RKO (cell line): Measurements from ENCODE around the gene MYO1E.
"Not testable (repeated sequence)": the region's sequence is repeated elsewhere in the genome, so short reads cannot be mapped to it uniquely, and the experiment has no call there.

Experiments
- DNase-seq: peaks from one replicate; pipeline ENCODE4 v3.0.0-alpha.2; 2016; ENCODE audit warnings: low spot score

Gene MYO1E

DNA sequence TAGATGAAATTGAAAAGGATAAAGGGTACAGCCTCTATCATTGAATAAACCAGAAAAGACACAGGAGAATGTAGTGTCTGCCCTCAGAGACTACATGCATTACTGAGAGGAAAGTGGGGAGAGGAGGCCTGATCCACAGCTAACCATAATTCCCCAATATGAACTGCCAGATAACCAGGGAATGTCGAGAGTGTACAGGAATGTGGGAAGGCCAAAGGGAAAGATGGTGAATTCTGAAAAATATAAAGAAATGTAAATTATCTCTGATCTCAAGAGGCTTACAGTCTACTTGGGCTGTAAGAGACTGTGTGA is 22.3 kb downstream of the MYO1E start:
- no peak for DNase-seq

DNA sequence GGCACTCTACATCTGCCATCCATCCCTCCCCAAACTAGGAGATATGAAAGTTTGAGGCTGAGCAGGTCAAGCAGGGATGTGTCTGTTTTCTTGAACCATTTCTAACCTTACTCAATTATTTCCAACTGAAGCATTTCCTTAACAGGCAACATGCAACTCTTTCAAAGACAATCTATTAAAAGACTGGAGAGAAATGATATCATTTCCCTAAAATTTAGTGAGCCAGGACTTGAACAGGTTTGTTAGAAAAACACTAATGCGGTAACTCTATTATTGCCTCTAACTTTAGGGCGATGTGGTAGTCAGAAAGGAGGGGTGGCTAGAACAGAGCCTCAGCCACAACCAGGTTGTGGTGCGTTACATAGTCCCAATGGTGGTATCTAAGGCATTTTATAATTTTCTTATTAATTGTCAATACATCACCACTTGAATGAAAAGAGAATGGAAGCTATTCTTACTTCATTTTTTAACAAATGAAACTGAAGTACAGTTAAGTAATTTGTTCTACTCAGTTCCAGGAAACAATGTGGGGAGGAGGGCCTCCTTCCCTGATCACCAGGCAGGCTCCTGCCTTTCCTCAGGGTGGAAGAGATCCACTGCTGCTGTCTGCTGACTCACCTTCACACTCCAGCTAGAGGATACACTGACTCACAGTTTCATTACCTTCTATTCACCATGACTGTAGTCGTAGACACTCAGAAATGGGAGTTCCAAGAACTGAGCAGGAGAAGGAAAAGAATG is 22.8 kb downstream of the MYO1E start:
- peak; percentile 92 for DNase-seq

DNA sequence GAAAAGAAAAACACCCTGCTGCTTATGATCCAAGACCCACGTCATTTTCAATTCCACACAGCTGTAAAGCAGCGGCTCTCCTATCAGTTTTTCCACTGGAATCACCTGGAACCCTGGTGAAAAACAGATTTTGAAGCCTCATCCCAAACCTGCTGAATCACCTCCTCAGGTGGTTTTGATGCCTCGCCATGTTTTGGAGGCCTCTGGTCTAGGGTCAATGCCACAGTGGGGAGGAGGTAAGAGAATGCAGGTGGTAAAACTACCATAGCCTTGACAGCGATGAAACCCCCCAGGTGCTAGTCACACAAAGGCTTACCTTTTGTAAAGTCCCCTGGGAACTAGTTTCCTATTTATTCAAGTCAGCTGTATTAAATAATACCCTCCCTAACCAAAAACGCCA is 24.8 kb downstream of the MYO1E start:
- DNase-seq = no peak

DNA sequence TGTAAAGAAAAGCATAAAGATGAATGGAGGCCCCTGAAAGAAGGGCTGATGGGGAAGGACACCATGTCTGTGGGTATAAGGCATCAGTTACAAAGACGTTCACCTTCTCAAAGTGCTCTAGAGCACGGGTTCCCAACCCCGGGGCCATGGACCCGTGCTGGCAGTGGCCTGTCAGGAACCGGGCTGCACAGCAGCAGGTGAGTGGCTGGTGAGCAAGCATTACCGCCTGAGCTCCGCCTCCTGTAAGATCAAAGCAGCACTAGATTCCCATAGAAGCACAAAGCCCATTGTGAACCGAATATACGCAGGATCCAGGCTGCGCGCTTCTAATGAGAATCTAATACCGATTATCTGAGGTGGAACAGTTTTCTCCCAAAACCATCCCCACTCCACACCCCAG is 25.7 kb downstream of the MYO1E start:
- no peak for DNase-seq

DNA sequence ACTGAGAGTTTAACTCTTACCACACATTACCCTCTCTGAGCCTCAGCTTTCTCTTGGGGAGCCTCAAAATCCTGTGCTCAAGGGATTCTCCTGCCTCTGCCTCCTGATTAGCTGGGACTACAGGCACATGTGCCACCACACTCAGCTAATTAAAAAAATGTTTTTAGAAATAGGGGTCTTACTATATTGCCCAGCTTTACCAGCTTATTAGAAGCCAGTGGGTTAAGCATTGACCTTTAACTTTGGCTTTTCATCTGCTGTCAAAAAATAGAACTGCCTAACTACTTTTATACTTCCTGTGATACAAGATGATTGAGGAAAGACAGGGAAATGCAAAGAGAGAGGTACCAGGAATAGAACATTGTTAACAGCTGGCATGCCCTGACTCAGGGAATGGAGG is 27.3 kb downstream of the MYO1E start:
- DNase-seq = no peak

DNA sequence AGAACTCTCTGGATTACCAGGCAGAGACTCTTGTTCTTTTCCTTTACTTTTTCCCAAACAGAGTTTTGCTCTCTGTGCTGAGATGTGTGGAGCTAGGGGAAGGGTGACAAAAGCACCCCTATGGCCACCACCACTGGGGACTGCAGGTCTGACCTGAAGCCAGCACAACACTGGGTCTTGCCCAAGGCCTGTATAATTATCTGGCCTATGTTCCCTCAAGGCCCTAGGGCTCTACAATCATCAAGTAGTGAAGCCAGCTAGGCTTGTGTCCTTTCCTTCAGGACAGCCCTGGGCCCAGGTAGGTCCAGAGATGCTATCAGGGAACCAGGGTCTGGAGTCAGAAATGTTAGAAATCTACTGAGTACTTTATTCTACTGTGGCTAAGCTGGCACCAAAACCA is 28.4 kb downstream of the MYO1E start:
- DNase-seq = no peak

DNA sequence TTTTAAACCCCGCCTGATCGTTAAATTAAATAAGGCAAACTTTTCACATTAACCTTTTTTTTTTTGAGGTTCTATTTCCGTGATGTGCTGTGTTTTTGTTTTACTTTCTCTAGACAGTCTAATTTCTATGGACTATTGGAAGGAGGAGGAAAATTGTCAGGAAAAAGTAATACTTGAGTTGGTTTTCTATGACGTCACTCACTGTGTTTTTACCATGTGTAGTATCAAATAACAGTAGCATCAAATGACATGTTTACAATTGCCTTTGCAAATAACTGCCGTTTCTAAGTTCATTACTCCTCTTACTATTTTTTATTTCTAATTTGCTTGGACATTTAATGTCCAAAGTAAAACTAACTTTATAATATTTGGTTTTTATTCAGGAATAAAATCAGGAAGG is 32.3 kb downstream of the MYO1E start:
- no peak for DNase-seq

DNA sequence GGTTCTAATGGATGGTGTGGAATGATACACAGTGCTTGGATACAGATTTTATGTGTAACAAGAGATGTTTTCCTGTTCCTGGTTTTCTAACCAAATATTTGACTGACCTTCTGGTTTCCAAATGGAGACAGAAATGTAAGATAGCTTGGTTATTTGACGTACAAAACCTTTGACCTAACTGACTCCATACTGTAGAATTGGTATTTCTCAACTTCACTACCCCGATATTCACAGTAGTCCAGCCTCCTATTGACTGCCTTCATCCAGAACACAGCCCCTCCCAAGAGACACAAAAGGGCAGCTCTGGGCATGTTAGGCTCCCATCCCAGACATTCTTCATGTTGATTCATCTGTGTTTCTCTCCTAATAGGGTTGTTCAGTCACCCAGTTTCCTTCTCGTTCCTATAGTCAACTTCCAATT is 33.4 kb downstream of the MYO1E start:
- no peak for DNase-seq

DNA sequence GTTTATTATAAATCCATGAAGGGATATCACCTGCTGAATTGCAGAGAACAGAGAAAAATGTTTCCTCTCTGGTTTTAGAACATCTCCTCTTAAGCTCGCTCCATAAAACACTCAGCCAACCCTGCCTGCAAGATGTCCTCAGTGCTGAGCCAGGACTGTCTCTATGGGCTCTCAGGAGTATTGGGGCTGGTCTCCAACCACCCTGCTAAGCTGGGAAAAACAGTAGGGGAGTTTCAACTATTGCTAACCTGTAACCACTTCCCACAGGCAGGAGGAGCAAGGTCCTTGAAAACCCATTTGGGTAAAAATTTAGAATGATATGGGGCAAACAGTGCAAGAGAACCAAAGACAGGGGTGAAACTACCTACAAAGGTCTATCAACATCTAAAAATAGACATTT is 34.3 kb downstream of the MYO1E start:
- DNase-seq = no peak

DNA sequence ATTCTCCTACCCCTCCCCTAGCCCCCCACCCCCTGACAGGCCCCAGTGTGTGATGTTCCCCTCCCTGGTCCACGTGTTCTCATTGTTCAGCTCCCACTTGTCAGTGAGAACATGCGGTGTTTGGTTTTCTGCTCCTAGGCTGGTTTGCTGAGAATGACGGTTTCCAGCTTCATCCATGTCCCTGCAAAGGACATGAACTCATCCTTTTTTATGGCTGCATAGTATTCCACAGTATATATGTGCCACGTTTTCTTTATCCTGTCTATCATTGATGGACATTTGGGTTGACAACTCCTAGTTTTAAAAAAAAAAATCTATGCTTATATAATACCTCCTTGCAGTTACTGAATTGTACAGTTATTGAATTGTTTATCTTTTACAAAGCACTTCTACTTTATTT is 35.9 kb downstream of the MYO1E start:
- not testable (repeated sequence) for DNase-seq

DNA sequence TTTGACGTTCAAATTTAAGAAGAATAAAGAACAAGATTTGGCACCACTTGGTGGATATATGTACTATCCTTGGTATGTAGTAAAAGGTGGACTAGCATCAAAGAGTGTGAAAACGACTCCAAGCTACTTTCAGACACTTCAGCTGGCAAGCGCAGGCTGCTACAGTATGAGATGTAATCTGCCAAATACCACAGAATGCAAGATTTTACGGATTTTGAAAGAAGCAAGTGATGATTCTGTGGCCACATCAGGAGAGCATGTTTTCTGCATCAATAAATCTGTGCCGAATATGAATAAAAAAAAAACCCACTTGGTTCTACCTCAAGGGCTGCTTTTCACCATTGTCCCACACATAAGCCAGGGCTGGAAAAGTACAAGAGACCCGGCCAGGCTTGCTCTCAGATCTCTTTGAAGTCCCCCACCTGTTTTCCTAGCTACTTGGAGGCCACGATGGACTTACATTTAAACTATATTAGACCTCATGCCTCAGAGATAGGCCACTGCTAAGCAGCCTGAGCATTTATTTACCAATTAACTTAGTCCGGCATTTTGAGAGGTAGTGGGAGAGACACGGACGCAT is 37.4 kb downstream of the MYO1E start:
- DNase-seq = no peak

DNA sequence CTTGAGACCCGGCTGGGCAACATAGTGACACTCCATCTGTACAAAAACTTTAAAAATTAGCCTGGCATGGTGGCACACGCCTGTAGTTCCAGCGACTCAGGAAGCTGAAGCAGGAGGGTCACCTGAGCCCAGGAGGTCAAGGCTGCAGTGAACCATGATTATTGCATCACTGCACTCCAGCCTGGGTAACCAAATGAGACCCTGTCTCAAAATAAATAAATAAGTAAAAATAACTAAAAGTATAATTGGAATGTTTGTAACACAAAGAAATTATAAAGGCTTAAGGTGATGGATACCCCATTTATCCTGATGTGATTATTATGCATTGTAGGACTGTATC is 38.6 kb downstream of the MYO1E start:
- no peak for DNase-seq

DNA sequence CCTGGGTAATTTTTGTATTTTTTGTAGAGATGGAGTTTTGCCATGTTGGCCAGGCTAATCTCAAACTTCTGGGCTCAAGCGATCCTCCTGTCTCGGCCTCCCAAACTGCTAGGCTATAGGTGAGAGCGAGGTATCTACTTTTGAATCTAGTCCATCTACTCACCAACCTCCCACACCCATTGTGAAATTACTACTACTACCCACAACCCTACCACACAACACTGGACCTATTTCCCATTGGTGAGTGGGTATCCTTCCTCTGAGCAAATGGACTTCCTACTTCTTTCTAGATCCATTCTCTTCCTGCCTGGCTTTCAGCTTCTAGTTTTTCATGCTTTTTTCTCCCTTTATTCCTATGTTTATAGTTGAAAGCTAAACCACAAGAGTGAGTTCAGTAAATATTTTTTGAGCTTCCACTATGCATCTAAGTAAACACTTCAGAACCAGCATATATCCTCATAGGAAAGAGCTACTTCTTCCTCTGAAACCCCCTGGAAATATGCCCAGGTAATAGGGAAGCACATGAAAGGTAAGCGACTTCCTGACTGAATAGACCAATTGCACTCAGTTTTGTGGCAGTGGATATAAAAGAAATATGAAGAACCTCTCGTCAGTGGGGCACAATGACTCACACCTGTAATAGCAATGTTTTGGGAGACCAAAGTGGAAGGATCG is 39.1 kb downstream of the MYO1E start:
- DNase-seq = no peak

DNA sequence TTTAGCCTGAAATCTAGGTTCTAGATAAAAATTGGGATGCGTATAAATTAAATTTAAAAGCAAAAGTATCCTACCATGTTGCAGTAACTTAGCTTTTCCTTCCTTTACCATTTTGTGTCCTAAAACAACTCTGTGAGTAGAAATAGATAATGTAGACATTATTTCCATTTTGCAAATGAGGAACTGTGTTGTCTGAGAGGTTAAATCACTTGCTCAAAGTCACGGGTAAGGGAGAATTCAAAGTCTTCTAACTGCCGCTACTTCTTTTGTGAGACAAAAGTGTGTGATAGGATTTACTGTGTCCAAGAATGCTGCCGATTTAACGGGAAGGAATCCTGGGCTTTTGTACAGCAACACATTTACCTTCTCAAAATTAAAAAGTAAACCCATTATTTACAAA is 40.7 kb downstream of the MYO1E start:
- no peak for DNase-seq

DNA sequence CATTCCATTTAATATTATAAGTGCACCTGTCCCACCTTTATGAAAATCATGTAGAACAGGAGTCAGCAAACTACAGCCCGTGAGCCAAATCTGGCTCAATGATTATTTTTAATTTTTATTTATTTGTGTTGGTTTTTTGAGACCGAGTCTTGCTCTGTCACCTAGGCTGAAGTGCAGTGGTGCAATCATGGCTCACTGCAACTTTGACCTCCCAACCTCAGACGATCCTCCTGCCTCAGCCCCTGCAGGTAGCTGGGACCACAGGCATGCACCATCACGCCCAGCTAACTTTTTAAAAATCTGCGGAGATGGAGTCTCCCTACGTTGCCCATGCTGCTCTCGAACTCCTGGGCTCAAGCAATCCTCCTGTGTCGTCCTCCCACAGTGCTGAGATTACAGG is 42.0 kb downstream of the MYO1E start:
- no peak for DNase-seq

DNA sequence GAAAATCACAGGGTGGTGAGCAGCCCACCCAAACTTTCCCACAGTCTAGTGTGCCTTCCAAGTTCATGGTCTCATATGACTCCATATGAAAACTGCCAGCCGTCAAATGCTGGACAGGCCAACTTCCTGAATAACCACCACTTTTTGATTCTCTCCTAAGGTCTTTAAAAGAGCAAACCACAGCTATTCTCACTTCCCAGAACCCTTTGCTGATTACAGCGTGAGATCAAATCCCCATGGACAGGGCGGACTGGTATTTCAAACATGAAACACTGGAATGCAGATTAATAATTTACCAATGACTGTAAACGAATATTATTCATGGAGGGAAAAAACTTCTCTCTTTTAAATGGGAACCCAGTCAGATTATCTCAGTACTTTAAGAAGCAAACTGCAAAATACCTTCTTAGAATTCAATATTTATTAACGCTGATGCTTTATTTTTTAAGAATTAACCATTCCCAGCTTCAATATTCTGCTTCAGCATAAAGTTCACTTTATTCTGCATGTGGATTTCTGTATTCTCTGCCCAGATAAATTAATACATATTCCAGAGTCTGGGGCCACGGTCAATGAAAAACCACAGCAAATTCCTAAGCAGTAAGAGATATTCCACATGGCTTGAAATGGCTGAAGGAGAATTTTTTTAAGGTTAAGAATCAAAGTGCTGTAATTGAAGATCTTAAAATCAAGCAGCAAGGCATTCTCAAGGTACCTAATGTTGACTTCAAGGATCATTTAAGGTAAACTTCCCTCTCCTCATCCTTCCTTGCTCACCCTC is 42.9 kb downstream of the MYO1E start:
- DNase-seq = no peak

DNA sequence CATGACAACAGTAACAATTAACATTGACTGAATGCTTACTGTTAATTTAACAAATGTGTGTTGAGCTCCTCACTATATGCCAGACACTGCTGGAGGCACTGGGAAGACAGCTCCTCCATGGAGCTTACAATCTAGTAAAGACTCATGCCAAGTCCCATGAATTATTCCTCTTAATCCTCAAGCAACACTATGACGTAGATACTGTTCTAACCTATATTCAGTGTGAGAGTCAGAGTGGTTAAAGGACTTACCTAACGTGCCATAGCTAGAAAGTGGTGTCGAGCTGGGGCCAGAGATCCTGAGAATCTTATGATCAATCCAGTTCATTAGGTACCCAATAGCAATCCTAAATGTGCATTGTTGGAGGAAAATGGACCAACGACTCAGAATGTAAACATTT is 43.6 kb downstream of the MYO1E start:
- no peak for DNase-seq

DNA sequence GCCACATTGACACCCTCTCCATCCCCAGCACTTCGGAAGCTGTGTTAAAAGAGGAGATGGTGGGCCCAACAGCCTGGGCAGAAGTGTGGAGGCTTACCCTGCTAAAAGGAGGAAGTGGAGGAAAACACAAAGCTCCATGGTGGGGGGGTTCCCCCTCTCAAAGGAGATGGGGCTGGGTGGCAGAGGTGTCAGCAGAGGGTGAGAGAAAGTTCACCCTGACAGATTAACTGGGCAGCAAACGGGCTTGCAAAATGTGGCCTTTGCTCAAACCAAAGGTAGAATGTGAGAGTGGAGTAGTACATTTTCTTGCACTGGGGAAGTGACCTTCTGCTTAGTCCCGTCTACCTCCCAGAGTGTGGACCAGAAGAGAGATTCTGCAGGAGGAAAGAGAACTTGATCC is 44.7 kb downstream of the MYO1E start:
- DNase-seq = no peak

DNA sequence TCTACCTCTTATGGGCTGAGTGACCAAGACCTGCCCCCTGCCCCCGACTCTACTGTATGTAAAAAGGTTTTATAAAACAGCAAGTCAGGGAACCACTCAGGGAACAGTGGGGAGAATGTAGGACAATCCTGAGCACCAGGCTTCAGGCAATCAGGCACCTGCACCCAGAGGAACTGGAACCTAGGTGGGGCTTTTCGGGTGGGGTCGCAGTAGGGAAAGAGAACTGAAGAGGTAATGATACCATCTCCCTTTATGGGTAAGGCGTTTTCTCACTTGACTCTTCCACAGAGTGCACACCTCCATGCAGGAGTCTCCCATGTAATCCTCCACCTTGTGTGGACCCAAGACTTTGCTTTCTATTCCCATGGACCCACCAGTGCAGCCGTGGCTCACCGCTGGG is 45.8 kb downstream of the MYO1E start:
- DNase-seq = no peak

DNA sequence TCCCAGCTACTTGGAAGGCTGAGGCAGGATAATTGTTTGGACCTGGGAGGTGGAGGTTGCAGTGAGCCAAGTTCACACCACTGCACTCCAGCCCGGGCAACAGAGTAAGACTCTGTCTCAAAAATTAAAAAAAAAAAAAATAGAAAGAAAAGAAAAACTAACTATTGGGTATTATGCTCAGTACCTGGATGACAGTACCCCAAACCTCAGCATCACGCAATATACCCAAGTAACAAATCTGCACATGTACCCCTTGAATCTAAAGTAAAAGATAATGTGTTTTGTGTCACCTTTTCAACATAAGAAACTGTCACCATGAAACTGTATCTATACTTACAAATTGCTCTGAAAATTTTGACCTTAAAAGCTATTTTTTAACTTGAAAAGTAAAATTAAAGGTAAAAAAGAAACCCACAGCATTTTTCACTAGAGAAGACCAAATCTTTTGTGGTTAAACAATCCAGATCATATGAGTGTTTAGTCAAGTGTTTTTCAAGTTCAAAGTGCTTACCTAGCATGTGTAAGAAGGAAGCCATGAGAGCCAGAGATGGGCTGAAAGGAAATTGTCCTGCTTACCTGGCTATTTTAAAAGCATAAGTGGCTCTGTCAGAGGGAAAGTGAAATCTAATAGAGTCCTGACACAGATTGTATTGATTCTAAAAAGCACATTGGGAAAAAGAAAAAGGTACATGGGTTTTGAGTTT is 50.5 kb downstream of the MYO1E start:
- DNase-seq = no peak

DNA sequence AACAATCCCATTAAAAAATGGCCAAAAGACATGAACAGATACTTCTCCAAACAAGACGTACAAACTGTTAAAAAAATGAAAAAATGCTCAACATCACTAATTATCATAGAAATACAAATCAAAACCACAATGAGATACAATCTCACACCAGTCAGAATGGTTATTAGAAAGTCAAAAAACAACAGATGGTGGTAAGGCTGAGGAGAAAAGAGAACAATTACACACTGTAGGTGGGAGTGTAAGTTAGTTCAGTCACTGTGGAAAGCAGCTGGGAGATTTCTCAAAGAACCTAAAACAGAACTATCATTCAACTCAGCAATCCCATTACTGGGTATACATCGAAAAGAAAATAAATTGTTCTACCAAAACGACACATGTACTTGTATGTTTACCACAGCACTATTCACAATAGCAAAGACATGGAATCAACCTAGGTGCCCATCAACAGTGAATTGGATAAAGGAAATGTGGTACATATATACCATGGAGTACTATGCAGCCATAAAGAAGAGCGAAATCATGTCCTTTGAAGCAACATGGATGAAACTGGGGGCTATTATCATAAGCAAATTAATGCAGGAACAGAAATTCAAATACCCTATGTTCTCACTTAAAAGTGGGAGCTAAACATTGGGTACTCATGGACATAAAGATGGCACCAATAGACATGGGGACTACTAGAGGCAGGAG is 51.5 kb downstream of the MYO1E start:
- DNase-seq = no peak

DNA sequence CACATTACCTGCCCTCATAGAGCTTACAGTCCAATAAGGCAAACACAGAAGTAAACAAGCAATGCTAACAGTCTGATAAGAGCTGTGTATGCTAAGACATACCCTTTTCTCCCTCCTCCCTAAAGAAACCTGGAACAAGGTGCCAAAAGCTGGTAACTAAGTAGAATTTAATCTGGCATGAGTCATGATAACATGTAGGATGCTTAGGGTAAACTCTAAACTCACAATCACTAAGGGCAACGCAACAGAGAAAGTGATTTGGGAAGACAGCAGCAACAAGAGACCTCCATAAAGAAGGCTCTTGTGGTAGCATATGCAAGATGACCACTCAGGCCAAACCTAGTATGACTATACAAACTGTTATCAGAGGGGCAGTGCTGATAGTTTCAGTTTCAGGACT is 55.5 kb downstream of the MYO1E start:
- DNase-seq = no peak
